SKM-1 treated with dmso at 0.1 percent for 144 hours (cell line): ENCODE measurements around the gene CPHXL.

Experiments
- DNase-seq: peaks from one replicate; lab custom pipeline; 2025; ENCODE audit not compliant: unreplicated experiment; lab: John Stamatoyannopoulos, UW

CPHXL gene

GRCh38 chr16:75702242-75702641 lies 24.0 kb downstream of the CPHXL start:
- no peak for DNase-seq

GRCh38 chr16:75701361-75701760 lies 24.9 kb downstream of the CPHXL start, which contains the start of gene DUXB:
TSS of gene DUXB (minus strand) at chr16:75701461. CDS start at chr16:75701418, 43 bp downstream.
- no peak for DNase-seq

DNA sequence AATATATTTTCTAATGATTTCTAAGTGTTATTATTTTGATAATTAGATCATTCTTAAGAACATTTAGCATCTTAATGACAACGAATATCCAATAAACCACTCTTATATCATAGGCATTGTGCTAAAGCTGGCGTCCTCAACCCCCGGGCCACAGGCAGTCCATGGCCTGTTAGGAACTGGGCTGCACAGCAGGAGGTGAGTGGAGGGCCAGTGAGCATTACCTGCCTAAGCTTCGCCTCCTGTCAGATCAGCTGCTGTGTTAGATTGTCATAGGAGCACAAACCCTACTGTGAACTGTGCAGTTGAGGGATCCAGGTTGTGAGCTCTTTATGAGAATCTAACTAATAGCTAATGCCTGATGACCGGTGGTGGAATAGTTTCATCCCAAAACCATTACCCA lies 28.7 kb downstream of the CPHXL start:
- no peak for DNase-seq

DNA sequence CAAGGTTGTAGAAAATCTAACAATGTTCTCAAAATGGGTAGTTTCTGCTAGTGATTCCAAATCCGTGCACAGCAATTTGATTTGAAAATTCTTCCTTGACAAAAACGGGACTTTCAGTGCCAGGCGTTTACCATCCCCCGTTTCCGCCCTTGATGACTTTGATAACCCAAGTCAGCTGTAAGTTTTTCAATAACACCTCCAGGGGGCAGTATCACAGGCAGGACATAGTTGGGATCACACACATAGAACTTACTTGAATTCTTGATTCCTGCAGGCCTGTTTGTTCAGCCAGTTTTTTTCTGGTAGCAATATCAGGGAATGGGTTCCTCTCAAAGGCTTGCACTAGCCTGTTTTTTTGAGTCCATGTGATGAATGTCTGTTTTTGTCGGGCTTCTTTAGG lies 30.6 kb downstream of the CPHXL start:
- no peak for DNase-seq

GRCh38 chr16:75687361-75687760 lies 38.9 kb downstream of the CPHXL start:
- no peak for DNase-seq

DNA sequence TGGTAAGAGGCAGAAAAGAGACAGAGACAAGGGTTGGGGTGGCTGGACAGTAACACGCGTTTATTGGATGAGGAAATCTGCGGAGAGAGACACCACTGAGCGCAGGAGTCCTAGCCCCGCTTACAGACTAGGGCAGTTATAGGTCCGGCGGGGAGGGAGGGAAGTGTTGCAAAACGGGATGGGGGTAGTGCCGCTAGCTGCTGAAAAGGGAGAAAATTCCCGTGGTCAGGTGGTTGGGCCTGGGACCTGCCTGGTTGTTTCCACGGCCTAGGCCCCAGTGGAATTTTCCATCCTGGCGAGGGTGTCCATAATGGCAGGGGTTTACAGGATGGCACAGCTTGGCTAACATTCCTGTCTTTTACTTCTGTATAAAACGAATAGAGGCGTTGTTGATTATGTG lies 44.0 kb downstream of the CPHXL start:
- DNase-seq: no peak

DNA sequence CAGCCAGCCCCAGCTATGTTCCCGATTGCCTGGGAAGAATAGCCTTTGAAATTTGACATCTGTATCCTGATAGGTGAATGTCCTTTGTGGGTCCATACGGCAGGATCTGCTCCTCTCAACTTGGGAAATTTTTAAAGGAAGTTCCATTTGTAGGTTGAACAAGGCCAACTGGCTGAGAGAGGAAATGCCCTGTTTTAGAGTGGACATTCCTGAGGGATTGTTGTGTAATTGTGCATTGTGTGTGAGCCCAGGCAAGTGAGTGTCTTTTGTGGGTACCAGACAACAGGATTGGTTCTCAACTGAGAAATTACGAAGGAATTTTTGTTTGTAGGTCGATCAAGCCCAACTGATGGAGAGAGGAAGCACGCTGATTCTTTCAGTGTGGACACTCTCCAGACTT lies 46.9 kb downstream of the CPHXL start:
- DNase-seq: no peak

DNA sequence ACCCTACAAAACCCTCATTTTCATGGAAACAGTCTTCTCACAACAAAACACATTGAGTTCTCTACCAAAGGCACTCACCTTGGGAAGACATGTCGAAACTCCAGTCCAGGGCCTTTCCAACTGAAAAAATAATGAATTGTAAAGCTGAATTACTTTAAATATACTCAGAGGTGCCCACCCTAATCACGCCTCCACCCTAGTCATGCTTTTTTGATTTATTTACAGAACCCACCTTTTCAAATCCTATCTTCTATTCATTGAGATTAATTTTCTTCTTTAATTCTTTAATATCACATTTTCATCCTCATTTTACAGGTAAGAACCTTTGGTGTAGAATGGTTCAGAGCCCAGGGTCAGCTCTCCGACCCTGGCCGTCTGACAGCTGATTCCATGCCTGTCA lies 49.4 kb downstream of the CPHXL start, which contains the start of gene CPHXL2:
Gene CPHXL2 (minus strand): TSS at position 101 of the 400 bp plus-strand sequence. CDS start 10 bp downstream, at position 91.
- no peak for DNase-seq

- no peak for DNase-seq
These were observed 58.8 kb downstream of the CPHXL start for GRCh38 chr16:75667503-75667902.
